GM20000 (cell line): Measurements from ENCODE around the gene SLC9A1.

ENCODE experiments used
- DNase-seq: peaks from one replicate; pipeline ENCODE4 v3.0.0; 2012; ENCODE audit warnings: low spot score
- TF ChIP-seq, protein P1 (sequence below): IDR thresholded peaks from 2 replicates; pipeline ENCODE4 v1.5.1; 2012; ENCODE audit warnings: mild to moderate bottlenecking, control low read depth; ENCODE audit errors: extremely low read depth, missing control alignments

Gene SLC9A1

GRCh38 chr1:27150183-27150582, 4.7 kb downstream of the SLC9A1 start:
- TF ChIP-seq, protein P1, sequence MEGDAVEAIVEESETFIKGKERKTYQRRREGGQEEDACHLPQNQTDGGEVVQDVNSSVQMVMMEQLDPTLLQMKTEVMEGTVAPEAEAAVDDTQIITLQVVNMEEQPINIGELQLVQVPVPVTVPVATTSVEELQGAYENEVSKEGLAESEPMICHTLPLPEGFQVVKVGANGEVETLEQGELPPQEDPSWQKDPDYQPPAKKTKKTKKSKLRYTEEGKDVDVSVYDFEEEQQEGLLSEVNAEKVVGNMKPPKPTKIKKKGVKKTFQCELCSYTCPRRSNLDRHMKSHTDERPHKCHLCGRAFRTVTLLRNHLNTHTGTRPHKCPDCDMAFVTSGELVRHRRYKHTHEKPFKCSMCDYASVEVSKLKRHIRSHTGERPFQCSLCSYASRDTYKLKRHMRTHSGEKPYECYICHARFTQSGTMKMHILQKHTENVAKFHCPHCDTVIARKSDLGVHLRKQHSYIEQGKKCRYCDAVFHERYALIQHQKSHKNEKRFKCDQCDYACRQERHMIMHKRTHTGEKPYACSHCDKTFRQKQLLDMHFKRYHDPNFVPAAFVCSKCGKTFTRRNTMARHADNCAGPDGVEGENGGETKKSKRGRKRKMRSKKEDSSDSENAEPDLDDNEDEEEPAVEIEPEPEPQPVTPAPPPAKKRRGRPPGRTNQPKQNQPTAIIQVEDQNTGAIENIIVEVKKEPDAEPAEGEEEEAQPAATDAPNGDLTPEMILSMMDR = no peak

DNA sequence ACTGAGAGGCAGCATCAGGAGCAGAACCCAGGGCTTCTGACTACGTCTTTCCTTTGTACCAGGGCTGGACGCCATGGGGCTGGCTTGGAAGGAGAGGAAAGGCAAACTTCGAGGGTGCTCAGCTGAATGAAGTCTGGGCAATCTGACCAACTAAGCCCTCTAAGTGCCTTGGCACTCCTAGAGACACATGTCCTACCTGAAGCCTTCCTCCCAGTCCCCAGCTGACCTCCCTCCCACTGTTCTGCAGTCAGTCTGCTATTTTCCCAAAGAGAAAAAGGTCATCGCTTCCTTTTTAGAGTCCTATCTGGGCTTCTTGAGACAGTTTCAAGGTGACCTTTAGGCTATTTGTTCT, 5.2 kb downstream of the SLC9A1 start:
- no peak for DNase-seq
- TF ChIP-seq, protein P1 = no peak

More at GRCh38 chr1:27150183-27150582, 4.7 kb downstream of the SLC9A1 start:
- DNase-seq = no peak

GRCh38 chr1:27149084-27149761, 5.7 kb downstream of the SLC9A1 start:
- TF ChIP-seq, protein P1 = no peak
- no peak for DNase-seq

- DNase-seq = no peak
- TF ChIP-seq, protein P1 = no peak
Observed at GRCh38 chr1:27148591-27148990, 6.3 kb downstream of the SLC9A1 start.

GRCh38 chr1:27147842-27148518, 6.9 kb downstream of the SLC9A1 start:
- no peak for DNase-seq
- TF ChIP-seq, protein P1 = no peak

DNA sequence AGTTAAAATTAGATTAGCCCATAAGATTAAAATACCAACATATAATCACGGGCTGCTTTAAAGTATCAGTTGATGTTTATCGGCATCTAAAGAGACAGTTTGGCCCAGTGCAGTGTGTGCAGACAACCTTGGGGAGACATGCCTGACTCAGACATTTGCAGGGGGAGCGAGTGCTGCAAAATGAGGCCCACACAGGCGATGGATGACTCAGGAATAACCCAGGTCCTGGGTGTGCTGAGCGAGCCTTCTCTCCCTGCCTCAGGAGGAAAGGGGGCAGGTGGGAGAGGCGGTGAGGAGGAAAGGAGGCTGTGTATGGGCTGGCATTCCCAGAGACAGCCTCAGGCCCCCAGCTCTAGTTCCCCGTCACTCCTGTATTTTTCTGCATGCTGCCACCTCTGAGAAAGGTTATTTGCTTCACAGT, 9.0 kb downstream of the SLC9A1 start:
- TF ChIP-seq, protein P1 = no peak
- no peak for DNase-seq

DNA sequence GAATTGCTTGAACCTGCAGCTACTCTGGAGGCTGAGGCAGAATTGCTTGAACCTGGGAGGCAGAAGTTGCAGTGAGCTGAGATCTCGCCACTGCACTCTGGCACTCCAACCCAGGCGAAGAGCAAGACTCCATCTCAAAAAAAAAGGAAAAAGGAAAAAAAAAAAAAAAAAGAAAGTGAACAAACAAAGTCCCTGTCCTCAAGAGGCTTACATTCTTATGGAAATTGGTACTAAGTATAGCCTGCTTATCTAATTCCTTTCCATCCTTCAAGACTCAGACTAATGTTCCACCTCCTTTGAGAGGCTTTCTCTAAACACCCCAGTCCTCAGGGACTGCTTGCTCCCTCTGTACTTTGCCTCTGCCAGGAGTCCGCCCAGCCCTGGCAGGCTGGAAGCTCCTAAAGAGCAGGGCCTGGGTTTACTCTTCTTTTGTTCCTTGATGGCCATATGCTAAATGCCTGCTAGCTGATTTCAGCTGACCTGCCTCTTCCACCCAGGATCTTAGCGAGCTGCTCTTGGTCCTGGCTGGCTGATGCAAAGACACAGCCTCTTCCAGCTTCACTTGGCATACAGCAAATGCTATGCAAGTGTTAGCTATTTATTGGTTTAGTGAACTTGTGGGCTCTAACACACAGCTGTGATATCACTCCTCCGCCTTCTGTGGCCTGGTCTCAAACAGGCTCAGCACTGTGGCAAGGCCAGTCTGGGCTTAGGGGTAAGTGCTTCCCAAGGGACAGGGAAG, 9.8 kb downstream of the SLC9A1 start:
- no peak for DNase-seq
- TF ChIP-seq, protein P1 = no peak
